Naive B cell (primary cell): Measurements from ENCODE around the gene RAD51B. TPM values are rescaled to one million over a fixed set of nuclear protein-coding genes. Genes with fewer than 3 reads are reported as not detected.
"Not testable (repeated sequence)": the region's sequence is repeated elsewhere in the genome, so short reads cannot be mapped to it uniquely, and the experiment has no call there.

ENCODE experiments used
- ATAC-seq, 2 donors: fragments of 150-1000 bp; cut with Tn5 transposase; 2 replicates each; pipeline ENCODE4 v1.10.0; 2021; ENCODE audit warnings: low read depth in 2 of 2, mild to moderate bottlenecking in 2 of 2, moderate library complexity in 2 of 2
- DNase-seq: peaks from one replicate; pipeline ENCODE4 v3.0.0; 2022
- H3K27ac Mint-ChIP-seq, 6 donors: one replicate each; pipeline ENCODE4 v1.8.0; 2020 to 2022; ENCODE audit warnings: mild to moderate bottlenecking in 6 of 6, mixed read lengths in 6 of 6, moderate library complexity in 5 of 6, inconsistent platforms in 2 of 6
- H3K27me3 Mint-ChIP-seq, 3 donors: one replicate each; pipeline ENCODE4 v1.8.0; 2021 to 2022; ENCODE audit warnings: mixed read lengths in 3 of 3, mild to moderate bottlenecking in 1 of 3
- H3K36me3 Mint-ChIP-seq, 2 donors: one replicate each; pipeline ENCODE4 v1.8.0; 2020 to 2022; ENCODE audit warnings: mixed read lengths in 2 of 2, inconsistent platforms in 1 of 2, mild to moderate bottlenecking in 1 of 2
- H3K4me1 Mint-ChIP-seq, 3 donors: one replicate each; pipeline ENCODE4 v1.8.0; 2020 to 2022; ENCODE audit warnings: mixed read lengths in 3 of 3, inconsistent platforms in 1 of 3, mild to moderate bottlenecking in 1 of 3, moderate library complexity in 1 of 3
- H3K4me3 Mint-ChIP-seq, 8 donors: one replicate each; pipeline ENCODE4 v1.8.0; 2020 to 2022; ENCODE audit warnings: mild to moderate bottlenecking in 8 of 8, mixed read lengths in 8 of 8, moderate library complexity in 8 of 8, inconsistent platforms in 2 of 8
- H3K9me3 Mint-ChIP-seq, 7 donors: one replicate each; pipeline ENCODE4 v1.8.0; 2020 to 2022; ENCODE audit warnings: mixed read lengths in 7 of 7, mild to moderate bottlenecking in 5 of 7, inconsistent platforms in 2 of 7, moderate library complexity in 1 of 7
- polyA plus RNA-seq, 6 donors: library from polyadenylated mRNA; unstranded; fragments of 300-500 nt; fragmentation: Illumina TruSeq; gene quantifications; one replicate each; pipeline ENCODE4 v1.2.3, GENCODE V29; 2021; ENCODE audit warnings: low read depth in 6 of 6

The RAD51B gene
- polyA plus RNA-seq, 6 donors from 2014 or later: 27.4 to 37.2 (median 31.8) TPM

- no peak overlapping the region for H3K27ac Mint-ChIP-seq
- ATAC-seq (no peak), DNase-seq (no peak)
- no peak overlapping the region for H3K4me3 Mint-ChIP-seq
- H3K9me3 Mint-ChIP-seq: no peaks in the 10 kb centered on the region
- H3K4me1 Mint-ChIP-seq: no peaks in the 10 kb centered on the region
- no peaks in the 10 kb centered on the region for H3K27me3 Mint-ChIP-seq
- H3K36me3 Mint-ChIP-seq: no peaks in the 10 kb centered on the region
These were observed 130.8 kb downstream of the RAD51B start for GRCh38 chr14:67950386-67950785.

GRCh38 chr14:67951529-67952135 is 132.1 kb downstream of the RAD51B start:
- DNase-seq (no peak), ATAC-seq (no peak)
- H3K4me1 Mint-ChIP-seq: no peaks in the 10 kb centered on the region
- H3K4me3 Mint-ChIP-seq: no peak overlapping the region
- H3K9me3 Mint-ChIP-seq: no peaks in the 10 kb centered on the region
- no peak overlapping the region for H3K27ac Mint-ChIP-seq
- no peaks in the 10 kb centered on the region for H3K27me3 Mint-ChIP-seq
- H3K36me3 Mint-ChIP-seq: no peaks in the 10 kb centered on the region

DNA sequence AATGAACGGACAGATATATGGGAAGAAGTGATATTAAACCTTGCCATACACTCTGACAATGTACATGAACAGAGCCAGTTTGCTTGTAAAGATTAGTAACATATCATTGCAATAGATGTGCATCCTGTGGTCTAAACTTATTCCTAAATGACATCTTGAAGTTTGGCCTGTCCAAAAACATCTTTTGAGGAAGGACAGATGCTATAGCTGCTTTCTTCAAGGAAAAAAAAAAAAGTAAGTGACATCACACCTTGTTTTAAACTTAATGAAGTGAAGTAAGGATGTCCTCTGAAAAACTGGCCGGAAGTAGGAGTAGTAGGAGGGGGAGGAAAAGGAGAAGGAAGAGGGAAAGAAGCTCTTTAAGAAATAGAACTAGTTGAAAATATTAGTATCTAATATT is 132.8 kb downstream of the RAD51B start:
- no peak for DNase-seq
- Mint-ChIP-seq H3K4me3 (no peak overlapping the region), H3K27me3 (no peaks in the 10 kb centered on the region), H3K36me3 (no peaks in the 10 kb centered on the region), H3K4me1 (no peaks in the 10 kb centered on the region), H3K27ac (no peak overlapping the region), H3K9me3 (no peaks in the 10 kb centered on the region)
- no peak for ATAC-seq

GRCh38 chr14:67952786-67953185 is 133.2 kb downstream of the RAD51B start:
- Mint-ChIP-seq H3K9me3 (no peaks in the 10 kb centered on the region), H3K4me3 (no peak overlapping the region), H3K36me3 (no peaks in the 10 kb centered on the region), H3K4me1 (no peaks in the 10 kb centered on the region), H3K27me3 (no peaks in the 10 kb centered on the region), H3K27ac (no peak overlapping the region)
- ATAC-seq: no peak
- DNase-seq: no peak

DNA sequence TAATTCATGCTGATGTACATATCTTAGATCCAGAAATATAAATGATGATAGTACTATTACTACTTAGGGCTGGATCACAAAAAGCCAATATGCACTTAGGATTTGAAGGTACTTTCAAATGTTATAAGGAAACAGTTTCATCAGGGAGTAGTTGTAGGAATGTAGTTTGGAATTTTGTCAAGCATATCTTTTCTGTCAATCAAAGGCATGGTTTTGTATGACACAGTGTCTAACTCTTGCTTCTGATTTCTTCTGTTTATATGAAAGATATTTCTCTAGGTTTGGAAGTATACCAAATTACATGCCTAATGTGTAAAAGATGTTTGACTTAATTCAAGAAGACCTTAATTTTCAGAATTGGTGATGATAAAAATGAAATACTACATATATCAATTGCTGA is 135.7 kb downstream of the RAD51B start:
- Mint-ChIP-seq H3K4me3 (no peak overlapping the region), H3K27ac (no peak overlapping the region), H3K4me1 (no peaks in the 10 kb centered on the region), H3K36me3 (no peaks in the 10 kb centered on the region), H3K9me3 (no peaks in the 10 kb centered on the region), H3K27me3 (no peaks in the 10 kb centered on the region)
- no peak for ATAC-seq
- no peak for DNase-seq

- ATAC-seq (no peak), DNase-seq (no peak)
- Mint-ChIP-seq H3K36me3 (no peaks in the 10 kb centered on the region), H3K4me1 (peaks cover 16 to 23% (median 18%) of the 10 kb centered on the region in 3 donors), H3K9me3 (no peaks in the 10 kb centered on the region), H3K4me3 (no peak overlapping the region), H3K27ac (no peak overlapping the region), H3K27me3 (no peaks in the 10 kb centered on the region)
These were observed 138.4 kb downstream of the RAD51B start for GRCh38 chr14:67957946-67958345.

GRCh38 chr14:67961676-67962075 is 142.1 kb downstream of the RAD51B start:
- Mint-ChIP-seq H3K9me3 (peaks cover 0 to 3% (median 0%) of the 10 kb centered on the region in 7 donors), H3K27ac (peak overlapping the region in 1 of 6 donors; percentile 29), H3K36me3 (peaks cover 8 to 15% of the 10 kb centered on the region in 2 donors), H3K27me3 (no peaks in the 10 kb centered on the region), H3K4me1 (peaks cover 18 to 23% (median 19%) of the 10 kb centered on the region in 3 donors), H3K4me3 (peak overlapping the region in 4 of 8 donors; percentile 20 to 77 (median 44))
- no peak for ATAC-seq
- DNase-seq: no peak

- Mint-ChIP-seq H3K27ac (peak overlapping the region in 4 of 6 donors; percentile 3 to 29 (median 14)), H3K36me3 (peaks cover 14 to 21% of the 10 kb centered on the region in 2 donors), H3K9me3 (peaks cover 0 to 3% (median 0%) of the 10 kb centered on the region in 7 donors), H3K27me3 (no peaks in the 10 kb centered on the region), H3K4me3 (peak overlapping the region in 5 of 8 donors; percentile 0 to 77 (median 20)), H3K4me1 (peaks cover 18 to 23% (median 19%) of the 10 kb centered on the region in 3 donors)
- ATAC-seq: peak; percentile 91 to 96
- peak; percentile 63 for DNase-seq
These were observed 142.7 kb downstream of the RAD51B start for GRCh38 chr14:67962215-67962644.

- H3K27me3 Mint-ChIP-seq: no peaks in the 10 kb centered on the region
- no peak overlapping the region for H3K4me3 Mint-ChIP-seq
- H3K4me1 Mint-ChIP-seq: peaks cover 18 to 23% (median 19%) of the 10 kb centered on the region in 3 donors
- peaks cover 0 to 3% (median 0%) of the 10 kb centered on the region in 7 donors for H3K9me3 Mint-ChIP-seq
- H3K36me3 Mint-ChIP-seq: peaks cover 24 to 30% of the 10 kb centered on the region in 2 donors
- ATAC-seq (no peak), DNase-seq (no peak)
- no peak overlapping the region for H3K27ac Mint-ChIP-seq
These were observed 144.0 kb downstream of the RAD51B start for GRCh38 chr14:67963545-67963944.

- DNase-seq (no peak), ATAC-seq (no peak)
- Mint-ChIP-seq H3K9me3 (peaks cover under 1 to 7% (median 2%) of the 10 kb centered on the region in 7 donors), H3K27ac (peak overlapping the region in 2 of 6 donors; percentile 34 to 47), H3K4me1 (peaks cover 18 to 23% (median 19%) of the 10 kb centered on the region in 3 donors), H3K36me3 (peaks cover 27 to 37% of the 10 kb centered on the region in 2 donors), H3K4me3 (no peak overlapping the region), H3K27me3 (no peaks in the 10 kb centered on the region)
These were observed 144.6 kb downstream of the RAD51B start for GRCh38 chr14:67963960-67964812.

DNA sequence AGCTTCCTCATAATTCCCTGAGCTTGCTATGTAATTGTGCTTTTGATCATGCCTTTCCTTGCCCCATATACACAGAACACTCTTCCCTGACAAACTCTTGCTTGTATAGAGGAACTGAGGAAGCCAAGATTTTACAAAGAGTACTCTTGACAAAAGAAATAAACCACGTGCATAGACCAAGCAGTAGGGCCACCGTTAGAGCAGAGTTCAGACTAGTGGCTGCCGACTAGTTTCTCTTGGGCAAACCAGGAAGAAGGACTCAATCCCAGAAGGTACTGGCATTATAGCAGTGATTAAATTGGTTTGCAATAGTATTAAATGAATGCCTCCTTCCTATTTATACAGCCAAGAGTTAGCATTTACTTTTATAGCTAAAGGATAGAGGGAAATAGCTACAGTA is 146.1 kb downstream of the RAD51B start:
- no peaks in the 10 kb centered on the region for H3K27me3 Mint-ChIP-seq
- H3K27ac Mint-ChIP-seq: no peak overlapping the region
- H3K4me1 Mint-ChIP-seq: peaks cover 18 to 21% (median 19%) of the 10 kb centered on the region in 3 donors
- H3K9me3 Mint-ChIP-seq: peaks cover 1 to 7% (median 2%) of the 10 kb centered on the region in 7 donors
- H3K4me3 Mint-ChIP-seq: no peak overlapping the region
- ATAC-seq (no peak), DNase-seq (no peak)
- H3K36me3 Mint-ChIP-seq: peaks cover 27 to 37% of the 10 kb centered on the region in 2 donors

DNA sequence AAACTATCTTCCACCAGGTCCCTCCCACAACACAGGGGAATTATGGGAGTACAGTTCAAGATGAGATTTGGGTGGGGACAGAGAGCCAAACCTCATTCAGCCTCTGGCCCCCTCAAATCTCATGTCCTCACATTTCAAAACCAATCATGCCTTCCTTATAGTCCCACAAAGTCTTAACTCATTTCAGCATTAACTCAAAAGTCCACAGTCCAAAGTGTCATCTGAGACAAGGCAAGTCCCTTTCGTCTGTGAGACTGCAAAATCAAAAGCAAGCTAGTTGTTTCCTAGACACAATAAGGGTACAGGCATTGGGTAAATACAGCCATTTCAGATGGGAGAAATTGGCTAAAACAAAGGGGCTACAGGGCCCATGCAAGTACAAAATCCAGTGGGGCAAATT is 147.6 kb downstream of the RAD51B start:
- H3K9me3 Mint-ChIP-seq: peaks cover 1 to 7% (median 2%) of the 10 kb centered on the region in 7 donors
- H3K27ac Mint-ChIP-seq: no peak overlapping the region
- ATAC-seq (no peak), DNase-seq (no peak)
- no peaks in the 10 kb centered on the region for H3K27me3 Mint-ChIP-seq
- no peak overlapping the region for H3K4me3 Mint-ChIP-seq
- peaks cover 27 to 37% of the 10 kb centered on the region in 2 donors for H3K36me3 Mint-ChIP-seq
- peaks cover 5 to 9% (median 6%) of the 10 kb centered on the region in 3 donors for H3K4me1 Mint-ChIP-seq

- H3K4me1 Mint-ChIP-seq, ATAC-seq, H3K9me3 Mint-ChIP-seq, H3K27me3 Mint-ChIP-seq, H3K27ac Mint-ChIP-seq, H3K4me3 Mint-ChIP-seq, DNase-seq: not testable (repeated sequence)
- peaks cover 27 to 37% of the 10 kb centered on the region in 2 donors for H3K36me3 Mint-ChIP-seq
These were observed 148.4 kb downstream of the RAD51B start for GRCh38 chr14:67967970-67968369.

- peaks cover 22 to 27% of the 10 kb centered on the region in 2 donors for H3K36me3 Mint-ChIP-seq
- H3K27me3 Mint-ChIP-seq: no peaks in the 10 kb centered on the region
- ATAC-seq (no peak), DNase-seq (no peak)
- H3K4me1 Mint-ChIP-seq: no peaks in the 10 kb centered on the region
- H3K9me3 Mint-ChIP-seq: peaks cover 1 to 7% (median 2%) of the 10 kb centered on the region in 7 donors
- no peak overlapping the region for H3K27ac Mint-ChIP-seq
- no peak overlapping the region for H3K4me3 Mint-ChIP-seq
These were observed 151.3 kb downstream of the RAD51B start for GRCh38 chr14:67970923-67971322.
